Mesendoderm (in vitro differentiated cells): Measurements from ENCODE around the gene A1BG.

Experiments used
- DNase-seq: peaks from one replicate; pipeline ENCODE4 v3.0.0; 2013
- H2AK5ac ChIP-seq: 2 replicates; pipeline ENCODE4 v1.6.1; 2013; ENCODE audit warnings: low read length, inconsistent platforms
- H2BK120ac ChIP-seq: 2 replicates; pipeline ENCODE4 v1.6.1; 2013; ENCODE audit warnings: low read depth, mild to moderate bottlenecking, low read length, moderate library complexity, mixed read lengths
- H2BK15ac ChIP-seq: replicated peaks from 2 replicates; pipeline ENCODE4 v1.6.1; 2013; ENCODE audit warnings: low read depth, mild to moderate bottlenecking, moderate library complexity
- H2BK5ac ChIP-seq: 2 replicates; pipeline ENCODE4 v1.6.1; 2013; ENCODE audit warnings: low read length, inconsistent platforms
- H3K18ac ChIP-seq: 2 replicates; pipeline ENCODE4 v1.6.1; 2013; ENCODE audit warnings: mild to moderate bottlenecking, low read length, mixed read lengths
- H3K23ac ChIP-seq: one replicate; pipeline ENCODE4 v1.6.1; 2013; ENCODE audit warnings: low read length
- H3K27ac ChIP-seq: 2 replicates; pipeline ENCODE4 v1.5.1; 2013; ENCODE audit warnings: low read depth, mild to moderate bottlenecking, inconsistent platforms, low read length, moderate library complexity
- H3K27me3 ChIP-seq: 2 replicates; pipeline ENCODE4 v1.6.1; 2013; ENCODE audit warnings: low read length, control low read depth, mild to moderate bottlenecking, inconsistent platforms; ENCODE audit not compliant: insufficient read depth, poor library complexity
- H3K36me3 ChIP-seq: 2 replicates; pipeline ENCODE4 v1.6.1; 2013; ENCODE audit warnings: low read length, inconsistent platforms; ENCODE audit not compliant: control insufficient read depth, insufficient read depth
- H3K4ac ChIP-seq: one replicate; pipeline ENCODE4 v1.6.1; 2013; ENCODE audit warnings: low read depth, mild to moderate bottlenecking, low read length, moderate library complexity
- H3K4me1 ChIP-seq: 2 replicates; pipeline ENCODE4 v1.6.1; 2013; ENCODE audit warnings: low read depth, low read length, inconsistent platforms; ENCODE audit not compliant: control insufficient read depth
- H3K4me2 ChIP-seq: 2 replicates; pipeline ENCODE4 v1.6.1; 2013; ENCODE audit warnings: low read length
- H3K4me3 ChIP-seq: 2 replicates; pipeline ENCODE4 v1.5.1; 2013; ENCODE audit warnings: mild to moderate bottlenecking, low read length
- H3K56ac ChIP-seq: one replicate; pipeline ENCODE4 v1.6.1; 2013; ENCODE audit warnings: low read length
- H3K79me1 ChIP-seq: 2 replicates; pipeline ENCODE4 v1.6.1; 2013; ENCODE audit warnings: low read length, inconsistent platforms
- H3K79me2 ChIP-seq: 2 replicates; pipeline ENCODE4 v1.6.1; 2013; ENCODE audit warnings: mild to moderate bottlenecking, low read length; ENCODE audit not compliant: control insufficient read depth, insufficient read depth
- H3K9ac ChIP-seq: 2 replicates; pipeline ENCODE4 v1.6.1; 2013; ENCODE audit warnings: low read length, inconsistent platforms
- H4K5ac ChIP-seq: one replicate; pipeline ENCODE4 v1.6.1; 2013; ENCODE audit warnings: low read length
- H4K8ac ChIP-seq: one replicate; pipeline ENCODE4 v1.6.1; 2013; ENCODE audit warnings: low read depth, mild to moderate bottlenecking, control low read depth, low read length, moderate library complexity
- WGBS: extraction: QIAGEN DNeasy Blood & Tissue Kit; methylation state at CpG from one replicate; pipeline ENCODE4 v1.1.7; 2013; ENCODE audit warnings: low lambda C conversion rate, missing lambda C conversion rate; ENCODE audit not compliant: insufficient coverage; ENCODE audit errors: extremely low coverage; 5-methylcytosine and 5-hydroxymethylcytosine counted together

Gene A1BG

DNA sequence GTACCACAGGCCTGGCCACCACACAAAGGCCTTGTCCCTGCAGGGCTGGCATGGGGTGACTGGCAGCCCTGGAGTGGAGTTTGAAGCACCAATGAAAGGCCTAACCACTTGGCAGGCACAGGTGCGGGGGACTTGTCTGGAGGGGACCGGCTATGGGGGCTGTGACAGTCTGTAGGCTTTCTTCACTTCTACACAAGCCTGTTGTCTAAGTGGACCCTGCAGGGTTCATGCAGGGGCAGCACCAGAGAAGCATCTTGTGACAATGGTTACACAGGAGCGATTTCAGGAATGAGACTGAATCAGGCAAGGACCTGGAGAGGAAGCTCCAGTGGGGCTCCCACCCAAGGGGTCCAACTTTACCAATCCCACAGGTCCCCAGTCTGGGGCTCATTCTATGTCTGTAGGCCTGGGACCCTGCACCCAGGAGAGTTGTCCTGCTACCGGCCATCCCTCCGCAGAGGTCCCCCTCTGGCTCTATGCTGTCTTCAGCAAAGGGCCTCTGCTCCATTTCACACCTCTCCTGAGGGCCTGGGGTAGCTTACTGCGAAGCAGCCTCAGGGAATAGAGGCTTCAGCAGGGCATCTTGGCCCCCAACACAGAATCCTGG, 29.8 kb upstream of the A1BG start:
- Histone ChIP-seq H3K18ac (no peak overlapping the region), H3K23ac (no peak overlapping the region), H3K4me2 (no peak overlapping the region), H3K4me1 (peaks cover 5% of the 10 kb centered on the region), H2BK5ac (no peak overlapping the region), H3K4me3 (no peak overlapping the region), H3K56ac (no peak overlapping the region), H3K27ac (no peak overlapping the region), H4K8ac (no peak overlapping the region), H3K27me3 (no peaks in the 10 kb centered on the region), H2BK120ac (no peak overlapping the region), H2AK5ac (no peak overlapping the region), H4K5ac (no peak overlapping the region), H3K9ac (no peak overlapping the region), H3K4ac (no peak overlapping the region), H3K36me3 (peaks cover under 1% of the 10 kb centered on the region), H2BK15ac (no peak overlapping the region), H3K79me1 (peaks cover 8% of the 10 kb centered on the region), H3K79me2 (peaks cover 10% of the 10 kb centered on the region)
- WGBS: no CpG with 5 or more reads among the region's 6 CpGs
- no peak for DNase-seq

DNA sequence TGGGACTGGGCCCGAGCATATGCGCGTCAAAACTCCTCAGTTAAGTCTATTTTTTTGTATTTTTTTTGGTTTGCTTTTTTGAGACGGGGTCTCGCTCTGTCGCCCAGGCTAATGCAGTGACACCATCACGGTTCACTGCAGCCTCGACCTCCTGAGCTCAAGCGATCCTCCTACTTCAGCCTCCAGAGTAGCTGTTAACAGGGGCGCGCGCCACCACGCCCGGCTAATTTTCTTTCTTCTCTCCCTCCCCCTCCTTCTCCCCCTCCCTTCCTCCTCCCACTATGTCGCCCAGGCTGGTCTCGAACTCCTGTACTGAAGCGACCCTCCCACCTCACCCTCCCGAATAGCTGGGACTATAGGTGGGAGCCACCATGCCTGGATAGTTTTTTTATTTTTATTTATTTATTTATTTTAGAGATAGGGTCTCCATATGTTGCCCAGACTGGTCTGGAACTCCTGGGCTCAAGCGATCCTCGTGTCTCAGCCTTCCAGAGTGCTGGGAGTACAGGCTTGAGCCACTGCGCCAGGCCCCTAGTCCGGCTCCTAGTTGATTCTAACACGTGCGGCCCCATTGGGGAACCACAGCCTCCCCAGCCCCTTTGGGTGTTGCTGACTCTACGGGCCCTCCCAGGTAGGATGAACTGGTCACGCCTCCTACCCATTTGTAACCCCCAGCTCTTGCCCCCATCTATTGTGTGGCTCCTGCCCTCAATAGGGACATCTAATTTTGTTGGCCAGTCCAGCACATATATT, 28.3 kb upstream of the A1BG start:
- Histone ChIP-seq H3K27ac (no peak overlapping the region), H3K23ac (no peak overlapping the region), H3K79me1 (peaks cover 4% of the 10 kb centered on the region), H3K4me2 (peak overlapping the region; percentile 84), H3K9ac (peak overlapping the region; percentile 68), H3K36me3 (no peaks in the 10 kb centered on the region), H3K4me3 (peak overlapping the region; percentile 77), H3K18ac (no peak overlapping the region), H3K79me2 (no peaks in the 10 kb centered on the region), H3K27me3 (no peaks in the 10 kb centered on the region), H4K8ac (no peak overlapping the region), H3K4me1 (peaks cover 4% of the 10 kb centered on the region), H2BK15ac (no peak overlapping the region), H3K4ac (no peak overlapping the region), H2AK5ac (no peak overlapping the region), H2BK5ac (no peak overlapping the region), H2BK120ac (no peak overlapping the region), H4K5ac (no peak overlapping the region), H3K56ac (peak overlapping the region; percentile 70)
- no CpG with 5 or more reads among the region's 26 CpGs for WGBS
- DNase-seq: no peak

DNA sequence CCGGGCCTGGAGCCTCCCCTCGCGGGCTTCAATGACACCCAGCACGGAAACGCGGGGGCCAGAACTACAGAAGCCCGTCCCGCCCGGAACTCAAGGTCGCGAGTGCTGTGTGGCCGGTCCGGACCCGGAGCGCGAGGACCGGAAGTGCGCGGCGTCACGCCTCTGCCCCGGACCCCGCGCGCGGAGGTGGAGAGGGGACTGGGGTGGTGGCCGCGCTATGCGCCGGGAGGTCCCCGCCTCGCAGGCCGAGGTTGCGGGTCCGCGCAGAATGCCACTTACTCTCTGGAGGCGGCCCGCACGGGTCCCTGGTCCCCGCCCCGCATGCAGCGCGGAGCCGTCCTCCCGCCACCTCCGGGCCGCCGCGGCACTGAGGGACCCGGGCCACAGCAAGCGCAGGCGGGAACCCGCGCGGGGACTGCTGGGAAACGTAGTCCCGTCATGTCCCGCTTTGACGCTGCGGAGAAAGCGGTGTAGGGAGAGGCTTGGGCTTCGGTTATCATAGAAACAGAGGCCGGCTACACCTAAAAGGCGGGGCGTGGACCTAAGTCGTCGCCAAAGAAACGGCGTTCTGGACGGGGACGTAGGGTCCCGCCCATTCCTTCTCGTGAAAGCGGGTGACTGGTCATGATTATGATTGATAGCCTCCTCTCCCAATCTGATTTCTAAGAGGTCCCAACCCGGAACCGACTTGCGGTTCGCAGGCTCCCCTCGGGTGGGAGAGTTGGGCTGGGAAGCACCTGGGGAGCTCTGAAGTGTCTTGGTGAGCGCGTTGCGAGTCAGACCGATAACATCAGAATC, 27.6 kb upstream of the A1BG start, which contains the start of gene ZNF837:
Gene ZNF837 (minus strand): TSS at position 369 of the 798 bp plus-strand sequence. CDS start 11,698 bp downstream, outside the sequence.
- Histone ChIP-seq H4K8ac (no peak within 1 kb of the TSS), H2BK120ac (no peak within 1 kb of the TSS), H3K27me3 (no peaks in the 10 kb centered on the region), H3K4me2 (peak within 1 kb of the TSS; percentile 84), H4K5ac (no peak within 1 kb of the TSS), H3K18ac (no peak within 1 kb of the TSS), H3K56ac (peak within 1 kb of the TSS; percentile 91), H3K4ac (peak within 1 kb of the TSS; percentile 49), H3K27ac (peak within 1 kb of the TSS; percentile 68), H3K23ac (no peak within 1 kb of the TSS), H3K4me3 (peak within 1 kb of the TSS; percentile 77), H3K79me1 (peaks cover 4% of the 10 kb centered on the region), H2AK5ac (no peak within 1 kb of the TSS), H3K36me3 (no peaks in the 10 kb centered on the region), H3K79me2 (no peaks in the 10 kb centered on the region), H2BK5ac (no peak within 1 kb of the TSS), H2BK15ac (no peak within 1 kb of the TSS), H3K4me1 (peaks cover 3% of the 10 kb centered on the region), H3K9ac (peak within 1 kb of the TSS; percentile 71)
- peak; percentile 100 for DNase-seq
- WGBS: no CpG with 5 or more reads among the region's 83 CpGs

DNA sequence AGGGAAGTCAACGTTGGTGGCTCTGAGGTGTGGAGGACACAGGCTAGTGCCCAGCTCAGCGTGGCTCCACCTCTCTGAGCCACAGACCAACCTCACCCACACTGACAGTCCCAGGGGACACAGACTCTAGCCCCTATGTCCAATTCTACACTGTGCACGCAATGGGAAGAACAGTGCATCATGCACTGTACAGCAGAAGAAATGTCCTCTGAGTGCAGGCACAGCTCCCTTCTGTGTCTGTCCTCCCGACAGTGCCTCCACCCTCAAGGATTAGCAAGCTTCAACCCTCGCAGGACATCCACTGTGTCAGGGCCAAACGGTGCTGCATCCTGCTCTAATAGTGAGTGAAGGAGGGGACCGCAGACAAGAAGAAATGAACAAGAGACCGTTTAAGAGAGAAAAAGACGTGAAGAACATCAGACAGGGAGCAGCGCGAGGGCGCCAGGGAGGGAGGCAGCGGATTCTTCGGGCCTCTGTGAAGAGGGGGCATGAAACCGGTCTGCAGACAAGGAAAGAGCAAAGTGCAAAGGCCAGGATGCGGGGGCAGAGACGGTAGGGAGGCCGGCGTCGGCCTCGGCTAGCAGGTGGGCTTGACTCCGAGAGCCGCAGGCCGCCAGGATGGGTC, 26.9 kb upstream of the A1BG start:
- H3K27me3 ChIP-seq: no peaks in the 10 kb centered on the region
- peak overlapping the region; percentile 91 for H3K56ac ChIP-seq
- H3K9ac ChIP-seq: peak overlapping the region; percentile 71
- H3K18ac ChIP-seq: no peak overlapping the region
- H3K4ac ChIP-seq: no peak overlapping the region
- H2BK5ac ChIP-seq: no peak overlapping the region
- H3K79me2 ChIP-seq: no peaks in the 10 kb centered on the region
- H3K79me1 ChIP-seq: peaks cover 4% of the 10 kb centered on the region
- no peak overlapping the region for H4K8ac ChIP-seq
- no peak overlapping the region for H3K27ac ChIP-seq
- no peak overlapping the region for H2AK5ac ChIP-seq
- H2BK120ac ChIP-seq: no peak overlapping the region
- H3K4me1 ChIP-seq: no peaks in the 10 kb centered on the region
- no peak overlapping the region for H3K23ac ChIP-seq
- peak overlapping the region; percentile 44 for H3K4me2 ChIP-seq
- H3K36me3 ChIP-seq: no peaks in the 10 kb centered on the region
- no CpG with 5 or more reads among the region's 24 CpGs for WGBS
- no peak overlapping the region for H2BK15ac ChIP-seq
- H3K4me3 ChIP-seq: peak overlapping the region; percentile 38
- no peak for DNase-seq
- no peak overlapping the region for H4K5ac ChIP-seq

DNA sequence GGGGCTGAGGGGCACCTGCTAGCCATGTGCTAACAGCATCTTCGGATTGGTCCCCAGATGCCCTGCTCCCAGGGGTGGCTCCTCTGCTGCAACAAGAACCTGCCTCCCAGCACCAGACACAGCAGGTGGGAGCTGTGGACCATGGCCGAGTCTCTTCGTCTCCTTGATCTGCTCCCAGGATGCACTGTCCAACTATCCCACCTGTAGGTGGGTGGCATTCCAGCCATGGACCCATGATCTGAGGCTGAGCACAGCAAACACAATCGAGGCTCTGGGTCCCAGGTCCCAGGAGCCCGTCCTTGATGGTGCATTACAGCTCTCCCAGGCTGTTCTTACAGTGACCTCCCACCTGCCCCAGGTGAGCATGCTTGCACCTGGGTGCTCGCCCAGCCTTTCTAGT, 26.0 kb upstream of the A1BG start:
- no peak overlapping the region for H2BK5ac ChIP-seq
- no peaks in the 10 kb centered on the region for H3K27me3 ChIP-seq
- H2BK15ac ChIP-seq: no peak overlapping the region
- no peak overlapping the region for H3K23ac ChIP-seq
- H3K4ac ChIP-seq: no peak overlapping the region
- no CpG with 5 or more reads among the region's 6 CpGs for WGBS
- H3K4me2 ChIP-seq: no peak overlapping the region
- no peak overlapping the region for H4K8ac ChIP-seq
- no peak overlapping the region for H3K27ac ChIP-seq
- peaks cover 4% of the 10 kb centered on the region for H3K79me1 ChIP-seq
- no peaks in the 10 kb centered on the region for H3K79me2 ChIP-seq
- peak overlapping the region; percentile 30 for H3K56ac ChIP-seq
- H4K5ac ChIP-seq: no peak overlapping the region
- H3K36me3 ChIP-seq: no peaks in the 10 kb centered on the region
- H3K9ac ChIP-seq: no peak overlapping the region
- H3K18ac ChIP-seq: no peak overlapping the region
- H3K4me1 ChIP-seq: no peaks in the 10 kb centered on the region
- H2BK120ac ChIP-seq: no peak overlapping the region
- H3K4me3 ChIP-seq: no peak overlapping the region
- no peak overlapping the region for H2AK5ac ChIP-seq
- DNase-seq: no peak
